Activated CD4-positive, alpha-beta T cell treated with anti-CD3 and anti-CD28 coated beads, Interleukin-2, Interleukin-6, amounts not matched to agents 100 ng/mL and 50 ng/mL, durations not matched to agents 16 hours and 8 hours (primary cell): ENCODE measurements around the gene LIFR.
"Not testable (repeated sequence)": the region's sequence is repeated elsewhere in the genome, so short reads cannot be mapped to it uniquely, and the experiment has no call there.

Experiments used
- DNase-seq: peaks from one replicate; pipeline ENCODE4 v3.0.0-alpha.2; 2020

The LIFR gene

GRCh38 chr5:38582293-38582974 is 26.0 kb upstream of the LIFR start:
- DNase-seq, result no peak

GRCh38 chr5:38581597-38581996 is 25.2 kb upstream of the LIFR start:
- DNase-seq, result no peak

GRCh38 chr5:38579105-38579504 is 22.7 kb upstream of the LIFR start:
- DNase-seq, result no peak

- DNase-seq, result no peak
Observed at GRCh38 chr5:38576961-38577684, 20.7 kb upstream of the LIFR start.

DNA sequence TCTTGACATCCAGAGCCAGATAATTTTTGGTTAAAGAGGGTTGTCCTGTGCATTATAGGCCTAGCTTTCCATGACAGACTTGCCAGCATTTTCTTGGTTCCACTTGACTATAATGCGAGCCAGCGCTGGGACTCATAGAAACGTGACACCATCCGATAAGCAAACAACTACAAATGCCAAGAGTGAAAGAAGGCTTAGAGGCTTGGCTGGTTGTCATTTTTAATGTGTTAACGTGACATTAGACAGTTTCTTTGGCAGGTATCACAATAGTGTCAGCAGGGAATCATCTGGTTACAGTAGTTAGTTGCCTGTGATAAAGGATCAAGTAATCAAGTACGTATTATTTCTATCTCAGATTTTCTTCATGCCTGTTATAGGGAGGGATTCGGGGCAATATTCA is 20.0 kb upstream of the LIFR start:
- DNase-seq, result no peak

- DNase-seq, result no peak
Observed at GRCh38 chr5:38575476-38575875, 19.0 kb upstream of the LIFR start.

DNA sequence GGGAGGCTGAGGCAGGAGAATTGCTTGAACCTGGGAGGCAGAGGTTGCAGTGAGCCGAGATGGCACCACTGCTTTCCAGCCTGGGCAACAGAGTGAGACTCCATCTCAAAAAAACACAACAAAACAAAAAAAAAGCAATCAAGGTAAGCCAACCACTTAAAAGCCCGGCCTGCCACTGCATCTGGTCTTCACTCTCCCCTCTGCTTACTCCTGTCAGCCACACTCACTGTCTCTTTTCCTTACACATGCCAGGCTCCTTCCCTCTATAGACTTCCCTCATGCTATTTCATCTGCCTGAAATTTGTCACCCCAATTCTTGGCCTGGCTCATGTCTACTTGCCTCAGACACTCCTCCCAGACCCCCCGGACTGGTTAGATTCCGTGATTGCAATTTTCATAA is 17.6 kb upstream of the LIFR start:
- no peak for DNase-seq

DNA sequence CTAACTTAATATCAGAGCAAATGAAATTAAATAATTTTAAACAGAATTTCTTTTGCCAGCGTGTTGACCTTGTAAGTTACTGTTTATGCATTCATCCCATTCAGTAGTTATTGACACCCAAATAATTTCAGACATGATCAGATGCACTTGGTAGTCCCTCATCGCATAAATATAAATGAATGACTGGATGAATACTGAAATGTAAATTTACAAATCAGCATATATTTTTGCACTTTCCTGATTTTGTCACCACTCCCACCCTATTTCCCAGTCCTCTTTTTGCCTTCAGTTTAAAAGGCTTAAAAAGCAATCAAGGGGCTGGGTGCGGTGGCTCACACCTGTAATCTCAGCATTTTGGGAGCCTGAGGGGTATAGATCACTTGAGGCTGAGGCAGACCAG is 17.1 kb upstream of the LIFR start:
- no peak for DNase-seq

DNA sequence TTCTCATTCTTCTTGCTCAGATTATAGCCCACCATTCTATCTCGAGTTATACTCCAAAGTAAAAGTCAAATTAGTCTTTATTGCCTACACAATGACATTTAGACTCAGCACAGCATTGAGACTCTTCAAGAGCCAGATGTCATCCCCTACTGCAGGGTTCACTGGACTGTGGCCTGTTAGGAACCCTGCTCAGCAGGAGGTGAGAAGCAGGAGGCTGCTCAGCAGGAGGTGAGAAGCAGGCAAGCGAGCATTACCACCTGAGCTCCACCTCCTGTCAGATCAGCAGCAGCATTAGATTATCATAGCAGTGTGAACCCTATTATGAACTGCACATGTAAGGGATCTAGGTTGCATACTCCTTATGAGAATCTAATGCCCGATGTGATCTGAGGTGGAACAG is 12.7 kb upstream of the LIFR start:
- DNase-seq, result no peak

DNA sequence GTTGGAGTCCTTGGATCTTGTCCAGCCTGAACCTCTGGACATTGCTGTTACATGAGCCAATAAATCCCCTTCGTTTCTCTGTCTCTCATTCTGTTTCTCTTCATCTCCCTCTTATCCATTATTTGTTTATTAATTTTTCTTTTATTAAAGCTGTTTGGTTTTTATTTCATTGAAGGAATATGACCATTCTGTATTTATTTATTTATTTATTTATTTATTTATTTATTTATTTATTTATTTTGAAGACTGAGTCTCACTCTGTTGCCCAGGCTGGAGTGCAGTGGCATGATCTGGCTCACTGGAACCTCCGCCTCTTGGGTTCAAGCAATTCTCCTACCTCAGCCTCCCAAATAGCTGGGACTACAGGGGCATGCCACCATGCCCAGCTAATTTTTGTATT is 10.9 kb upstream of the LIFR start:
- not testable (repeated sequence) for DNase-seq

DNA sequence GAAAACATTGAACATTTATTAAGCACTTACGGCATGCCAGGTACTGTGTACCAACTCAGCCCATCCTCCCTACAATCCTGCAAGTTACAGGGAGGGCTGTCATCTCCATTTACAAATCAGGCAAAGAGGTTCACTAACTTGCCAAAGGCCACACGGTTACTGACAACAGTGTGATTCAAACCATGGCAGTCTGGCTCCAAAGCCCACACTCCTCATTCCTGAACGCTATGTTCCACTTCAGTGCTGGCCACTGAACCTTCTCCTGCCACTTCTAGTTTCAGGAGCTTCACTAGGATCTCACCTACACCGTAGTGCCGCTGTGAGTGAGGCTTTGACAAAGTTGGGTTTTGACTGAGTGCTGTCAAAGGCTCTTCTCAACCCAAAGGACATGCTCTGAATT is 7.2 kb upstream of the LIFR start:
- DNase-seq, result no peak

DNA sequence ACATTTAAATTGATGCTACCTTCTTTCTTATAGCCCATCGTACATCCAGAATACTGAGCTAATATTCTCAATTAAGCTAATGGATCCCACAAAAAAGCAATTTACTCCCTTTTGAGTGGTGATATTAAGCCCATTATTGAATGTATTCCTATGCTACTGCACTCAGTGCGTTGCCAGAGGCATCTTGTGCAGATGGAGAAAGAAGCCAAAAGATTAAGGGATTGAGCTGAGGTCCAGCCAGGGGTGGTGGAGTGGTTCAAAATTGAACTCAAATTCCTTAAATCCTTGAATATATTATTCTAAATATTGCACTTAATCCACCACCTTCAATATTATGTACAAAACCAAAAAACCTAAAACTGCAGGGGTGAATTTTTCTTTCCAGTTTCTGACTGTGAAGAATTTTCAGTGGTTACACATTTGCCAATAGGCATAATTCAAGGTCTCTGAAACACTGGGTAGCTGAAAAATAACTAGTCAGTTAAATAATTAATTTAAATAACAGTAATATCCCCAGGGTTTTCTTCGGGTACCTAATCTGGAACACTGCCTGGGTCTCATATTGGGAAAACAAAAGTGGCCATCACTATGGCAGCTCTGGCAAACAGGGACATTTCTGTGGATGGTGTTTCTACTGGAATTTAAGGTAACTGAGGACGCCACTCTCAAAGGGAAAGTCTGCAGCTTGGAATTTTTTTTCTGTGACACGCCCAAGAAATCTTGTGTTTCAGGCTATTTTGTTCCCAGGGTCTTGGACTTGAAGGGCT is 6.2 kb upstream of the LIFR start:
- no peak for DNase-seq

- DNase-seq, result no peak
Observed at GRCh38 chr5:38559428-38559827, 3.0 kb upstream of the LIFR start.

- DNase-seq, result no peak
Observed at GRCh38 chr5:38557792-38558191, 1.3 kb upstream of the LIFR start.

- no peak for DNase-seq
Observed at GRCh38 chr5:38557308-38557710, 863 bp upstream of the LIFR start.

DNA sequence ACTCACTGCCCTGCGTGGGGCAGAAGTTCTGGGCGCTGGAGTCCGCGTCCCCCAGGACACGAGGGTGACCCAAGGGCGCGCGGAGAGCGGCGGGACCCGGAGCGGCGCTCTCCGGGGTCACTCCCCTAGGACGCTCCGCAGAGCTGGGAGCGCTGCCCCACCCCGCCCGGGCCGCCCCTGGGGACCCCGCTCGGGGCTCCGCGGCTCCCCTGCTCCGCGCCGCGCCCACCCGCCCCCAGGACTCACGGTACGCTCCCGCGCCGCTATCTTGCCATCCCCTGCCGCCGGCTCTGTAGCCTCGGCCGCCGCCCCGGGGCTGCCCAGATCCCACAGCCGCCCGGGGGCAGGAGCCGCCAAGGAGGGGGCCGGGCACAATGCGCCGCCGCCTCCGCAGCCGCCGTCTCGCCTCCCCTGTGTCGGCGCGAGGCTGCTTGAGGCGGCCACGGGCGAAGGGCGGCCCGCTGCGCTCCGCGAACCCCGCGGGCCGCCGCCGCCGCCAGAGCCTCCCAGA is 303 bp downstream of the LIFR start:
- no peak for DNase-seq

GRCh38 chr5:38555354-38556087 is 925 bp downstream of the LIFR start:
- DNase-seq, result no peak

GRCh38 chr5:38554861-38555260 is 1.6 kb downstream of the LIFR start:
- no peak for DNase-seq

GRCh38 chr5:38554403-38554802 is 2.0 kb downstream of the LIFR start:
- DNase-seq, result no peak

DNA sequence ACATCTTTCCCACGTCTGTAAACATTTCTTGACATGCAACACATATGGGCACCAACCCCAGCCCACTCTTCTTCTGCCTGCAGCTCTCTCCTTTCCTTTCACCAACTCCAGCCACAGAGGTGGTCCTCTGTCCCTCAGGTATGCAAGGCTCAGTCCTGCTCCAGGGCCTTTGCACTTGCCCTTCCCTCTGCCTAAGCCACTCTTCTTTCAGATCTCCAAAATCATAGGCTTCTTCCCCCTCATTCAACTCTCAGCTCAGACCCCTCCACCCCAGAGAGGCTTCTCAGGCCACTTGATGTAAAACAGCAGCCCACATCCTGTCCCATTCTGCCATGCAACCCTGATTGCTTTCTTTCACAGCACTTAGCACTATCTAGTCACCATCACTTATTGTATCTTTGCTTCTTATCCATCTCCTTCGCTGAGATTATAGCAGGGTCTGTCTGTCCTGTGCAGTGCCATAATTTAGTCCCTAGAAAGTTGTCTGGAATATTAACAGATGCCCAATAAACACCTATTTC is 3.4 kb downstream of the LIFR start:
- DNase-seq, result no peak

- DNase-seq, result peak; percentile 9
Observed at GRCh38 chr5:38551030-38552017, 5.1 kb downstream of the LIFR start.
